Upper lobe of left lung (tissue), 6 donors: Measurements from ENCODE around the gene GATA5. TPM values are rescaled to one million over a fixed set of nuclear protein-coding genes. Genes with fewer than 3 reads are reported as not detected.

Experiments
- ATAC-seq, 2 donors: fragments of 200-7000 bp; cut with Tn5 transposase; one replicate each; pipeline ENCODE4 v1.9.1; 2022; ENCODE audit warnings: mild to moderate bottlenecking in 2 of 2, moderate library complexity in 2 of 2; ENCODE audit not compliant: low FRiP score in 2 of 2
- DNase-seq, 2 donors: peaks; one replicate each; pipeline ENCODE4 v3.0.0-alpha.2; 2019 to 2020
- H3K27ac ChIP-seq, 4 donors: fragments of 200-600 bp; sonication (generic); one replicate each; pipeline ENCODE4 v1.5.1; 2016 to 2019
- H3K27me3 ChIP-seq, 4 donors: fragments of 200-600 bp; sonication (generic); one replicate each; pipeline ENCODE4 v1.5.1; 2017 to 2019
- H3K36me3 ChIP-seq, 4 donors: fragments of 200-600 bp; sonication (generic); one replicate each; pipeline ENCODE4 v1.5.1; 2016 to 2019
- H3K4me1 ChIP-seq, 4 donors: fragments of 200-600 bp; sonication (generic); one replicate each; pipeline ENCODE4 v1.5.1; 2018 to 2019
- H3K4me3 ChIP-seq, 4 donors: fragments of 200-600 bp; sonication (generic); one replicate each; pipeline ENCODE4 v1.5.1; 2017 to 2019; ENCODE audit warnings: mild to moderate bottlenecking in 2 of 4, moderate library complexity in 1 of 4
- H3K9me3 ChIP-seq, 4 donors: fragments of 200-600 bp; sonication (generic); one replicate each; pipeline ENCODE4 v1.5.1; 2018 to 2019
- CTCF ChIP-seq, 6 experiments: fragments of 450-650 bp in 4 of 6; fragments of 200-600 bp in 2 of 6; sonication (generic) in 2 of 6; IDR thresholded peaks; one replicate each; pipeline ENCODE4 v1.5.1; 2016 to 2019; ENCODE audit warnings: antibody characterized with exemption in 6 of 6
- EP300 ChIP-seq, 4 donors: sonication (generic); formaldehyde crosslinking; IDR thresholded peaks; one replicate each; pipeline ENCODE4 v1.5.1; 2017; ENCODE audit warnings: antibody characterized with exemption in 4 of 4, control low read depth in 2 of 4
- POLR2A ChIP-seq, 4 donors: fragments of 450-650 bp; IDR thresholded peaks; one replicate each; pipeline ENCODE4 v1.5.1; 2016 to 2017; ENCODE audit warnings: antibody characterized with exemption in 4 of 4, mild to moderate bottlenecking in 2 of 4
- POLR2AphosphoS5 ChIP-seq, 2 donors: sonication (generic); formaldehyde crosslinking; IDR thresholded peaks; one replicate each; pipeline ENCODE4 v1.5.1; 2017; ENCODE audit warnings: antibody characterized with exemption in 2 of 2
- WGBS, 2 donors: methylation state at CpG; one replicate each; pipeline ENCODE4 v1.1.5; 2017 to 2018; 5-methylcytosine and 5-hydroxymethylcytosine counted together
- total RNA-seq, 6 donors: library from RNA; depleted of rRNA in 4 of 6; stranded (reverse); fragments of >200 nt in 4 of 6; gene quantifications; one replicate each; pipeline versions ENCODE4 v1.1.0 to v1.2.1, GENCODE V29; 2016 to 2021
- donor health status: DM: no; HTN: no; CAD: no; lungs with moderate emphysema.
- donor health status: DM: no; HTN: yes; CAD: no; lungs with severe emphysema.

GATA5 gene
- total RNA-seq, 6 donors from 2014 or later, result 0.98 to 10.5 (median 2.2) TPM

- Histone ChIP-seq H3K36me3 (no peaks in the 10 kb centered on the region), H3K27me3 (peaks cover 0 to 6% (median 0%) of the 10 kb centered on the region in 4 donors), H3K9me3 (no peaks in the 10 kb centered on the region), H3K4me3 (no peak overlapping the region), H3K4me1 (peaks cover 0 to 5% (median 0%) of the 10 kb centered on the region in 4 donors), H3K27ac (no peak overlapping the region)
- 94 to 97% methylated on average over 16 of the region's 16 CpGs for WGBS, 2 donors
- ATAC-seq, result no peak
- DNase-seq, result peak in 1 of 2 donors; percentile 62
- TF ChIP-seq EP300 (IDR thresholded peaks at IDR 0.05) (no peak), CTCF (IDR thresholded peaks at IDR 0.05) (no peak), POLR2AphosphoS5 (IDR thresholded peaks at IDR 0.05) (no peak), POLR2A (IDR thresholded peaks at IDR 0.05) (no peak)
Measured at GRCh38 chr20:62506791-62507190, 31.0 kb upstream of the GATA5 start.

GRCh38 chr20:62506087-62506486 is 30.3 kb upstream of the GATA5 start:
- 64 to 78% methylated on average over 6 to 8 of the region's 9 CpGs for WGBS, 2 donors
- DNase-seq, result peak in 1 of 2 donors; percentile 59

GRCh38 chr20:62505337-62506045 is 29.7 kb upstream of the GATA5 start:
- Histone ChIP-seq H3K27ac (no peak overlapping the region), H3K36me3 (no peaks in the 10 kb centered on the region), H3K27me3 (peaks cover 0 to 5% (median 0%) of the 10 kb centered on the region in 4 donors), H3K9me3 (no peaks in the 10 kb centered on the region), H3K4me1 (peaks cover 0 to 6% (median under 1%) of the 10 kb centered on the region in 4 donors), H3K4me3 (no peak overlapping the region)
- DNase-seq (peak in 1 of 2 donors; percentile 64), ATAC-seq (no peak)
- 82 to 85% methylated on average over 12 to 22 of the region's 24 CpGs for WGBS, 2 donors
- no peak for TF ChIP-seq POLR2A (IDR thresholded peaks at IDR 0.05)
- TF ChIP-seq POLR2AphosphoS5 (IDR thresholded peaks at IDR 0.05), result no peak
- TF ChIP-seq EP300 (IDR thresholded peaks at IDR 0.05), result no peak
- TF ChIP-seq CTCF (IDR thresholded peaks at IDR 0.05), result no peak

More at GRCh38 chr20:62506087-62506486, 30.3 kb upstream of the GATA5 start:
- Histone ChIP-seq H3K4me3 (no peak overlapping the region), H3K36me3 (no peaks in the 10 kb centered on the region), H3K27ac (no peak overlapping the region), H3K9me3 (no peaks in the 10 kb centered on the region), H3K4me1 (peaks cover 0 to 6% (median 0%) of the 10 kb centered on the region in 4 donors), H3K27me3 (peaks cover 0 to 5% (median 0%) of the 10 kb centered on the region in 4 donors)
- no peak for ATAC-seq
- no peak for TF ChIP-seq POLR2AphosphoS5 (IDR thresholded peaks at IDR 0.05)
- no peak for TF ChIP-seq EP300 (IDR thresholded peaks at IDR 0.05)
- no peak for TF ChIP-seq CTCF (IDR thresholded peaks at IDR 0.05)
- TF ChIP-seq POLR2A (IDR thresholded peaks at IDR 0.05), result no peak

GRCh38 chr20:62504323-62504722 is 28.5 kb upstream of the GATA5 start:
- no peak for TF ChIP-seq POLR2AphosphoS5 (IDR thresholded peaks at IDR 0.05)
- 96 to 98% methylated on average over 4 of the region's 4 CpGs for WGBS, 2 donors
- no peak for DNase-seq

GRCh38 chr20:62503401-62504178 is 27.8 kb upstream of the GATA5 start:
- peaks cover 3 to 11% (median 8%) of the 10 kb centered on the region in 4 donors for H3K4me1 ChIP-seq
- peak in 1 of 2 donors; percentile 55 for DNase-seq
- peaks cover 0 to 5% (median 0%) of the 10 kb centered on the region in 4 donors for H3K27me3 ChIP-seq
- no peaks in the 10 kb centered on the region for H3K36me3 ChIP-seq
- ATAC-seq, result no peak
- H3K9me3 ChIP-seq, result no peaks in the 10 kb centered on the region
- no peak overlapping the region for H3K27ac ChIP-seq
- 28 to 42% methylated on average over 12 to 16 of the region's 18 CpGs for WGBS, 2 donors
- H3K4me3 ChIP-seq, result no peak overlapping the region
- TF ChIP-seq EP300 (IDR thresholded peaks at IDR 0.05) (no peak), POLR2A (IDR thresholded peaks at IDR 0.05) (no peak), POLR2AphosphoS5 (IDR thresholded peaks at IDR 0.05) (no peak)

More at GRCh38 chr20:62504323-62504722, 28.5 kb upstream of the GATA5 start:
- Histone ChIP-seq H3K9me3 (no peaks in the 10 kb centered on the region), H3K4me3 (no peak overlapping the region), H3K36me3 (no peaks in the 10 kb centered on the region), H3K27ac (no peak overlapping the region), H3K4me1 (peaks cover 3 to 11% (median 8%) of the 10 kb centered on the region in 4 donors), H3K27me3 (peaks cover 0 to 5% (median 0%) of the 10 kb centered on the region in 4 donors)
- no peak for ATAC-seq
